Mesendoderm (in vitro differentiated cells): Measurements from ENCODE around the gene PLEKHH2.

Experiments used
- DNase-seq: peaks from one replicate; pipeline ENCODE4 v3.0.0; 2013
- H2AK5ac ChIP-seq: 2 replicates; pipeline ENCODE4 v1.6.1; 2013; ENCODE audit warnings: low read length, inconsistent platforms
- H2BK120ac ChIP-seq: 2 replicates; pipeline ENCODE4 v1.6.1; 2013; ENCODE audit warnings: low read depth, mild to moderate bottlenecking, low read length, moderate library complexity, mixed read lengths
- H2BK15ac ChIP-seq: replicated peaks from 2 replicates; pipeline ENCODE4 v1.6.1; 2013; ENCODE audit warnings: low read depth, mild to moderate bottlenecking, moderate library complexity
- H2BK5ac ChIP-seq: 2 replicates; pipeline ENCODE4 v1.6.1; 2013; ENCODE audit warnings: low read length, inconsistent platforms
- H3K18ac ChIP-seq: 2 replicates; pipeline ENCODE4 v1.6.1; 2013; ENCODE audit warnings: mild to moderate bottlenecking, low read length, mixed read lengths
- H3K23ac ChIP-seq: one replicate; pipeline ENCODE4 v1.6.1; 2013; ENCODE audit warnings: low read length
- H3K27ac ChIP-seq: 2 replicates; pipeline ENCODE4 v1.5.1; 2013; ENCODE audit warnings: low read depth, mild to moderate bottlenecking, inconsistent platforms, low read length, moderate library complexity
- H3K27me3 ChIP-seq: 2 replicates; pipeline ENCODE4 v1.6.1; 2013; ENCODE audit warnings: low read length, control low read depth, mild to moderate bottlenecking, inconsistent platforms; ENCODE audit not compliant: insufficient read depth, poor library complexity
- H3K36me3 ChIP-seq: 2 replicates; pipeline ENCODE4 v1.6.1; 2013; ENCODE audit warnings: low read length, inconsistent platforms; ENCODE audit not compliant: control insufficient read depth, insufficient read depth
- H3K4ac ChIP-seq: one replicate; pipeline ENCODE4 v1.6.1; 2013; ENCODE audit warnings: low read depth, mild to moderate bottlenecking, low read length, moderate library complexity
- H3K4me1 ChIP-seq: 2 replicates; pipeline ENCODE4 v1.6.1; 2013; ENCODE audit warnings: low read depth, low read length, inconsistent platforms; ENCODE audit not compliant: control insufficient read depth
- H3K4me2 ChIP-seq: 2 replicates; pipeline ENCODE4 v1.6.1; 2013; ENCODE audit warnings: low read length
- H3K4me3 ChIP-seq: 2 replicates; pipeline ENCODE4 v1.5.1; 2013; ENCODE audit warnings: mild to moderate bottlenecking, low read length
- H3K56ac ChIP-seq: one replicate; pipeline ENCODE4 v1.6.1; 2013; ENCODE audit warnings: low read length
- H3K79me1 ChIP-seq: 2 replicates; pipeline ENCODE4 v1.6.1; 2013; ENCODE audit warnings: low read length, inconsistent platforms
- H3K79me2 ChIP-seq: 2 replicates; pipeline ENCODE4 v1.6.1; 2013; ENCODE audit warnings: mild to moderate bottlenecking, low read length; ENCODE audit not compliant: control insufficient read depth, insufficient read depth
- H3K9ac ChIP-seq: 2 replicates; pipeline ENCODE4 v1.6.1; 2013; ENCODE audit warnings: low read length, inconsistent platforms
- H4K5ac ChIP-seq: one replicate; pipeline ENCODE4 v1.6.1; 2013; ENCODE audit warnings: low read length
- H4K8ac ChIP-seq: one replicate; pipeline ENCODE4 v1.6.1; 2013; ENCODE audit warnings: low read depth, mild to moderate bottlenecking, control low read depth, low read length, moderate library complexity
- WGBS: extraction: QIAGEN DNeasy Blood & Tissue Kit; methylation state at CpG from one replicate; pipeline ENCODE4 v1.1.7; 2013; ENCODE audit warnings: low lambda C conversion rate, missing lambda C conversion rate; ENCODE audit not compliant: insufficient coverage; ENCODE audit errors: extremely low coverage; 5-methylcytosine and 5-hydroxymethylcytosine counted together

Gene PLEKHH2

DNA sequence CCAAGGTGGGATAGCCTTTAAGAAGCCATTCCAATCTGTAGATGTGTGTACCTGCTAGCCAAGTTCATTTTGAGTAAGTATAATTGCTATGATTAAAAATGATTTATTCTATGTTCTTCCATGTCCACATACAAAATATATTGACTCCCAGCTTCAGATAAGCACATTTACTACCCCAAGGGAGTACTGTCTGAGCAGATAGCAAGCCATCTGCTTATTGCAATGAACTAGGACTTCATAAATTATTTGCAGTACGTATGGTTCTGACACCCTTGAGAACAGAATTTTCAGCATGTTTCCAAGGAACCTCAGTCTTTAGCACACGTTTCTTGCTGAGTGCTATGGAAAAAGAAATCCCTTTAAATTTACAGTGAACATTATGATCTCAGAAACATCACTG, 173.4 kb downstream of the PLEKHH2 start:
- Histone ChIP-seq H2AK5ac (no peak overlapping the region), H3K4me3 (no peak overlapping the region), H3K56ac (no peak overlapping the region), H3K4ac (no peak overlapping the region), H3K27ac (no peak overlapping the region), H4K8ac (no peak overlapping the region), H3K4me2 (no peak overlapping the region), H3K4me1 (no peaks in the 10 kb centered on the region), H4K5ac (no peak overlapping the region), H3K79me1 (no peaks in the 10 kb centered on the region), H2BK5ac (no peak overlapping the region), H3K23ac (no peak overlapping the region), H3K27me3 (no peaks in the 10 kb centered on the region), H3K36me3 (no peaks in the 10 kb centered on the region), H3K79me2 (no peaks in the 10 kb centered on the region), H2BK15ac (no peak overlapping the region), H3K18ac (no peak overlapping the region), H3K9ac (no peak overlapping the region), H2BK120ac (no peak overlapping the region)
- no CpG with 5 or more reads among the region's 2 CpGs for WGBS
- DNase-seq: no peak

GRCh38 chr2:43810888-43811287, 173.8 kb downstream of the PLEKHH2 start:
- H2AK5ac ChIP-seq: no peak overlapping the region
- H3K27ac ChIP-seq: no peak overlapping the region
- no peak overlapping the region for H2BK5ac ChIP-seq
- no peak overlapping the region for H3K56ac ChIP-seq
- H3K9ac ChIP-seq: no peak overlapping the region
- H2BK15ac ChIP-seq: no peak overlapping the region
- H3K18ac ChIP-seq: no peak overlapping the region
- no peak for DNase-seq
- H3K27me3 ChIP-seq: no peaks in the 10 kb centered on the region
- no peak overlapping the region for H4K5ac ChIP-seq
- WGBS: no CpG with 5 or more reads among the region's 1 CpG
- no peaks in the 10 kb centered on the region for H3K79me1 ChIP-seq
- no peak overlapping the region for H3K23ac ChIP-seq
- no peaks in the 10 kb centered on the region for H3K4me1 ChIP-seq
- H2BK120ac ChIP-seq: no peak overlapping the region
- H4K8ac ChIP-seq: no peak overlapping the region
- H3K4ac ChIP-seq: no peak overlapping the region
- H3K36me3 ChIP-seq: no peaks in the 10 kb centered on the region
- no peak overlapping the region for H3K4me3 ChIP-seq
- H3K79me2 ChIP-seq: no peaks in the 10 kb centered on the region
- no peak overlapping the region for H3K4me2 ChIP-seq

DNA sequence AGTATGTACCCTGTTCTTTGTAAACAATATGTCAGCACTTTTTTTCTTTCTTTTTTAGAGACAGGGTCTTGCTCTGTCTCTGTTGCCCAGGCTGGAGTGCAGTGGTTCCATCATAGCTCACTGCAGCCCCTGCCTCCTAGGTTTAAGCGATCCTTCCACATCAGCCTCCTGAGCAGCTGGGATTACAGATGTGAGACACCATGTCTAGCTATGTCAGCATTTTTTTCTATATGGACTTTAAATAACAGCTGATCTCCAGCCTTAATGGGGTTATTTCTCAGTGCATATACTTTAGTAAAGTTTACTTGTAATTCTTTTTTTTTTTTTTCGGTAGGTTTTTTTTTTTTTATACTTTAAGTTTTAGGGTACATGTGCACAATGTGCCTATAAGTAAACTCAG, 174.9 kb downstream of the PLEKHH2 start:
- H2BK15ac ChIP-seq: no peak overlapping the region
- WGBS: no CpG with 5 or more reads among the region's 2 CpGs

GRCh38 chr2:43812947-43813346, 175.9 kb downstream of the PLEKHH2 start:
- no peak overlapping the region for H4K5ac ChIP-seq
- no peak overlapping the region for H2BK5ac ChIP-seq
- H3K56ac ChIP-seq: no peak overlapping the region
- WGBS: no CpG with 5 or more reads among the region's 2 CpGs
- no peak overlapping the region for H3K4ac ChIP-seq
- no peaks in the 10 kb centered on the region for H3K79me1 ChIP-seq
- no peak overlapping the region for H3K23ac ChIP-seq
- H3K27me3 ChIP-seq: no peaks in the 10 kb centered on the region
- no peak overlapping the region for H3K4me2 ChIP-seq
- DNase-seq: no peak
- no peak overlapping the region for H4K8ac ChIP-seq
- H3K27ac ChIP-seq: no peak overlapping the region
- no peak overlapping the region for H2BK120ac ChIP-seq
- no peak overlapping the region for H2AK5ac ChIP-seq
- H2BK15ac ChIP-seq: no peak overlapping the region
- no peak overlapping the region for H3K4me3 ChIP-seq
- no peak overlapping the region for H3K9ac ChIP-seq
- H3K36me3 ChIP-seq: no peaks in the 10 kb centered on the region
- H3K4me1 ChIP-seq: no peaks in the 10 kb centered on the region
- H3K79me2 ChIP-seq: no peaks in the 10 kb centered on the region
- H3K18ac ChIP-seq: no peak overlapping the region

More for the DNA sequence above, 174.9 kb downstream of the PLEKHH2 start:
- Histone ChIP-seq H4K8ac (no peak overlapping the region), H4K5ac (no peak overlapping the region), H3K36me3 (no peaks in the 10 kb centered on the region), H2BK120ac (no peak overlapping the region), H3K23ac (no peak overlapping the region), H3K4me1 (no peaks in the 10 kb centered on the region), H3K4me2 (no peak overlapping the region), H3K4ac (no peak overlapping the region), H3K18ac (no peak overlapping the region), H3K27ac (no peak overlapping the region), H3K56ac (no peak overlapping the region), H3K27me3 (no peaks in the 10 kb centered on the region), H3K79me1 (no peaks in the 10 kb centered on the region), H2BK5ac (no peak overlapping the region), H3K79me2 (no peaks in the 10 kb centered on the region), H3K9ac (no peak overlapping the region), H3K4me3 (no peak overlapping the region), H2AK5ac (no peak overlapping the region)
- no peak for DNase-seq

GRCh38 chr2:43814711-43815110, 177.7 kb downstream of the PLEKHH2 start:
- no peak overlapping the region for H3K56ac ChIP-seq
- H3K23ac ChIP-seq: no peak overlapping the region
- H2AK5ac ChIP-seq: no peak overlapping the region
- H2BK120ac ChIP-seq: no peak overlapping the region
- no peaks in the 10 kb centered on the region for H3K79me2 ChIP-seq
- H3K4ac ChIP-seq: no peak overlapping the region
- H3K27ac ChIP-seq: no peak overlapping the region
- no peak overlapping the region for H3K18ac ChIP-seq
- H3K27me3 ChIP-seq: no peaks in the 10 kb centered on the region
- H4K8ac ChIP-seq: no peak overlapping the region
- WGBS: no CpG with 5 or more reads among the region's 3 CpGs
- H3K4me2 ChIP-seq: no peak overlapping the region
- no peaks in the 10 kb centered on the region for H3K4me1 ChIP-seq
- H2BK5ac ChIP-seq: no peak overlapping the region
- H2BK15ac ChIP-seq: no peak overlapping the region
- H4K5ac ChIP-seq: no peak overlapping the region
- H3K36me3 ChIP-seq: no peaks in the 10 kb centered on the region
- H3K4me3 ChIP-seq: no peak overlapping the region
- H3K79me1 ChIP-seq: no peaks in the 10 kb centered on the region
- no peak for DNase-seq
- H3K9ac ChIP-seq: no peak overlapping the region
